ENCODE measurements around the gene GRIK4. TPM values are rescaled to one million over a fixed set of nuclear protein-coding genes. Genes with fewer than 3 reads are reported as not detected.

GRIK4 gene
- total and polyA plus RNA-seq, 2 of the 4 experiments (the other 2 are of a cell fraction): 0.18 to 0.38 TPM

DNA sequence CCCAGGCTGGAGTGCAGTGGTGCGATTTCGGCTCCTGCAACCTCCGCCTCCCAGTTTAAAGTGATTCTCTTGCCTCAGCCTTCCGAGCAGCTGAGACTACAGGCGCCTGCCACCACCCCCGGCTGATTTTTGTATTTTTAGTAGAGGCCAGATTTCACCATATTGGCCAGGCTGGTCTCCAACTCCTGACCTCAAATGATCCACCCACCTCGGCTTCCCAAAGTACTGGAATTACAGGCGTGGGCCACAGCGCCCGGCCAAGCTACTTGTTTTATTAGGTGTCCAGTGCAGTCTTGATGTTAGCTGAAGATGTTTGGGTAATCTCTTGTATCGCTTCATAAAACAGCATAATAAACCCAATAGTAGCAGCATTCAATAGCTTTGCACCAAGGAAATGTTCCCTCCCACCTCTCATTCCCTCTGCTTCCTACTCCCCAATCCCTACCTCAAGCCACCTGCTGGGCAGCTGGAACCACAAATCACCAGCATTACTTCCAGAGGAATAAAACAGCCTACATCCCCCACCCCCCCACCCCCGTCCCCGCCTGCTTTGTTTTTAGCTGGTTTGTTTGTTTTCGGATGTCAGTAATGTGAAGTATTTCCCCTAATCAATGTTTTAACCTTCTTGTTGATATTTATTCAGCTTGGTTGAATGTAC is 11.0 kb upstream of the GRIK4 start:
- no peak overlapping the region for H3K4me3 ChIP-seq (ENCODE audit: insufficient read depth, low read depth, low read length)
- TF ChIP-seq, protein P1, sequence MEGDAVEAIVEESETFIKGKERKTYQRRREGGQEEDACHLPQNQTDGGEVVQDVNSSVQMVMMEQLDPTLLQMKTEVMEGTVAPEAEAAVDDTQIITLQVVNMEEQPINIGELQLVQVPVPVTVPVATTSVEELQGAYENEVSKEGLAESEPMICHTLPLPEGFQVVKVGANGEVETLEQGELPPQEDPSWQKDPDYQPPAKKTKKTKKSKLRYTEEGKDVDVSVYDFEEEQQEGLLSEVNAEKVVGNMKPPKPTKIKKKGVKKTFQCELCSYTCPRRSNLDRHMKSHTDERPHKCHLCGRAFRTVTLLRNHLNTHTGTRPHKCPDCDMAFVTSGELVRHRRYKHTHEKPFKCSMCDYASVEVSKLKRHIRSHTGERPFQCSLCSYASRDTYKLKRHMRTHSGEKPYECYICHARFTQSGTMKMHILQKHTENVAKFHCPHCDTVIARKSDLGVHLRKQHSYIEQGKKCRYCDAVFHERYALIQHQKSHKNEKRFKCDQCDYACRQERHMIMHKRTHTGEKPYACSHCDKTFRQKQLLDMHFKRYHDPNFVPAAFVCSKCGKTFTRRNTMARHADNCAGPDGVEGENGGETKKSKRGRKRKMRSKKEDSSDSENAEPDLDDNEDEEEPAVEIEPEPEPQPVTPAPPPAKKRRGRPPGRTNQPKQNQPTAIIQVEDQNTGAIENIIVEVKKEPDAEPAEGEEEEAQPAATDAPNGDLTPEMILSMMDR (conservative IDR thresholded peaks at IDR 0.05; ENCODE audit: low read depth, low read length): no peak
- no peak for TF ChIP-seq MAZ (IDR thresholded peaks at IDR 0.05; ENCODE audit: borderline replicate concordance, low read depth, low read length)
- no peak for TF ChIP-seq POLR2A (IDR thresholded peaks at IDR 0.05; ENCODE audit: low read depth, low read length)
- no peak for TF ChIP-seq RCOR1 (IDR thresholded peaks at IDR 0.05; ENCODE audit: insufficient replicate concordance, low read length)
- no peak for TF ChIP-seq CEBPB (IDR thresholded peaks at IDR 0.05; ENCODE audit: low read depth, low read length)
- no peak for TF ChIP-seq MAFK (IDR thresholded peaks at IDR 0.05; ENCODE audit: low read depth, low read length)
- no peak for TF ChIP-seq RFX5 (IDR thresholded peaks at IDR 0.05; ENCODE audit: low read depth, low read length)
- no peak for TF ChIP-seq FOS (IDR thresholded peaks at IDR 0.05; ENCODE audit: low read depth, low read length)
- no peak for TF ChIP-seq BHLHE40 (IDR thresholded peaks at IDR 0.05; ENCODE audit: low read depth, low read length)
- no peak for TF ChIP-seq NFE2L2 (IDR thresholded peaks at IDR 0.05; ENCODE audit: low read depth, low read length)
- TF ChIP-seq, protein P2, sequence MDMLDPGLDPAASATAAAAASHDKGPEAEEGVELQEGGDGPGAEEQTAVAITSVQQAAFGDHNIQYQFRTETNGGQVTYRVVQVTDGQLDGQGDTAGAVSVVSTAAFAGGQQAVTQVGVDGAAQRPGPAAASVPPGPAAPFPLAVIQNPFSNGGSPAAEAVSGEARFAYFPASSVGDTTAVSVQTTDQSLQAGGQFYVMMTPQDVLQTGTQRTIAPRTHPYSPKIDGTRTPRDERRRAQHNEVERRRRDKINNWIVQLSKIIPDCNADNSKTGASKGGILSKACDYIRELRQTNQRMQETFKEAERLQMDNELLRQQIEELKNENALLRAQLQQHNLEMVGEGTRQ (IDR thresholded peaks at IDR 0.05; ENCODE audit: low read depth, low read length): no peak
- no peak for TF ChIP-seq MXI1 (IDR thresholded peaks at IDR 0.05; ENCODE audit: borderline replicate concordance, low read depth, low read length)
- H2BK5ac ChIP-seq (ENCODE audit: low read depth, low read length, poor library complexity, severe bottlenecking): no peak overlapping the region
- WGBS, 2 experiments (ENCODE audit: extremely low coverage in 2 of 2, insufficient read length in 1 of 2): no CpG with 5 or more reads among the region's 14 CpGs
- ChIA-PET POLR2A (ENCODE audit: unreplicated experiment) (interaction anchor here (0.7 kb wide), 1 partner anchor 366 kb away, joined by 3 read pairs; no protein-coding TSS in a partner anchor), CTCF (interaction anchor here (1.4 kb wide), 1 partner anchor 165 kb away, joined by 3 read pairs; no protein-coding TSS in a partner anchor)
- no peak overlapping the region for H3K14ac ChIP-seq (replicated peaks; ENCODE audit: low read depth, low read length)
- peaks cover 3% of the 10 kb centered on the region; the same call in 1 of the 2 replicates for H3K9me1 ChIP-seq (ENCODE audit: insufficient read depth, low read length)
- ATAC-seq (ENCODE audit: low read depth) (peak; percentile 10; the same call in 1 of the 2 replicates), DNase-seq (no peak)
- no peak overlapping the region for H3K27ac ChIP-seq (ENCODE audit: insufficient read depth, low read length)
- H4K8ac ChIP-seq (ENCODE audit: low read depth in 2 of 2, low read length in 2 of 2): no peak overlapping the region
- H3K4ac ChIP-seq (ENCODE audit: low read depth, low read length): no peak overlapping the region
- H4K91ac ChIP-seq (ENCODE audit: insufficient read depth, low read depth, low read length): no peak overlapping the region
- no peak overlapping the region for H2AFZ ChIP-seq (replicated peaks; ENCODE audit: low read length, poor library complexity)
- H3K56ac ChIP-seq (ENCODE audit: extremely low read depth, insufficient read depth, low read length): no peak overlapping the region
- no peak overlapping the region for H3K9ac ChIP-seq (ENCODE audit: low read depth, low read length)
- H2BK15ac ChIP-seq (ENCODE audit: low read depth, low read length): no peak overlapping the region
- no peaks in the 10 kb centered on the region for H3K27me3 ChIP-seq (ENCODE audit: control insufficient read depth, insufficient read depth, low read length)
- no peaks in the 10 kb centered on the region for H3K79me1 ChIP-seq (ENCODE audit: low read depth in 1 of 2, low read length in 2 of 2)
- no peak overlapping the region for H4K5ac ChIP-seq (ENCODE audit: low read depth, low read length)
- BruUV-seq (replicated peaks): no TSS peak
- no peak overlapping the region for H2AK5ac ChIP-seq (ENCODE audit: low read depth, low read length)
- intact Hi-C loops (cut with micrococcal nuclease): loop anchor here (5.0 kb wide), 1 partner anchor 168 kb away; no protein-coding TSS in a partner anchor
- dilution Hi-C loops (cut with HindIII; ENCODE audit: low sequenced_read_pairs, unreplicated experiment): no loop called here
- no peak overlapping the region for H2BK20ac ChIP-seq (ENCODE audit: low read depth, low read length)
- no peak overlapping the region for H3K23ac ChIP-seq (ENCODE audit: low read depth, low read length)
- H2BK120ac ChIP-seq (ENCODE audit: low read depth, low read length): no peak overlapping the region
- no peaks in the 10 kb centered on the region for H3K9me3 ChIP-seq (ENCODE audit: control insufficient read depth, insufficient read depth, low read length)
- no peaks in the 10 kb centered on the region for H3K4me1 ChIP-seq (ENCODE audit: control insufficient read depth, insufficient read depth, low read length)
- no peak overlapping the region for H3K4me2 ChIP-seq (ENCODE audit: low read depth, low read length)
- peaks cover 3% of the 10 kb centered on the region; the same call in 1 of the 2 replicates for H3K36me3 ChIP-seq (ENCODE audit: control insufficient read depth, insufficient read depth, low read length)
- no peak overlapping the region for H2AK9ac ChIP-seq (replicated peaks; ENCODE audit: low read depth, low read length, poor library complexity)
- in situ Hi-C loops (cut with MboI; ENCODE audit: low sequenced_read_pairs): loop anchor here (10.0 kb wide), 1 partner anchor 594 kb away; no protein-coding TSS in a partner anchor
- H3K18ac ChIP-seq (ENCODE audit: low read depth, low read length): no peak overlapping the region
- H4K20me1 ChIP-seq (ENCODE audit: insufficient read depth, low read length): no peaks in the 10 kb centered on the region
